HAP-1 (cell line): ENCODE data around the gene PDGFC.

Source experiments
- DNase-seq, 2 experiments: peaks; one replicate each; pipeline ENCODE4 v3.0.0-alpha.2; 2016 to 2020; ENCODE audit warnings: low spot score in 2 of 2
- H3K27me3 ChIP-seq: fragments of 250-450 bp; sonication (Bioruptor Pico); 2 replicates; pipeline ENCODE4 v1.5.1; 2020; ENCODE audit warnings: low read depth, mild to moderate bottlenecking, moderate library complexity
- H3K36me3 ChIP-seq: fragments of 250-450 bp; sonication (Bioruptor Pico); replicated peaks from 2 replicates; pipeline ENCODE4 v1.5.1; 2020; ENCODE audit warnings: mild to moderate bottlenecking
- H3K4me1 ChIP-seq: fragments of 250-450 bp; sonication (Bioruptor Pico); 2 replicates; pipeline ENCODE4 v1.5.1; 2020; ENCODE audit warnings: mild to moderate bottlenecking
- H3K4me3 ChIP-seq: fragments of 250-450 bp; sonication (Bioruptor Pico); 2 replicates; pipeline ENCODE4 v1.5.1; 2020; ENCODE audit warnings: mild to moderate bottlenecking, moderate library complexity
- H3K9me3 ChIP-seq: fragments of 250-450 bp; sonication (Bioruptor Pico); 2 replicates; pipeline ENCODE4 v1.5.1; 2020; ENCODE audit warnings: mild to moderate bottlenecking, moderate library complexity
- in situ Hi-C: fragments of 300-500 bp; cut with MboI; formaldehyde crosslinking; loops from 3 replicates; pipeline ENCODE4 v1.14.3; 2020; ENCODE audit warnings: low sequenced_read_pairs, inconsistent platforms, mixed read lengths

PDGFC gene

GRCh38 chr4:156767911-156768415, 203.6 kb downstream of the PDGFC start:
- in situ Hi-C loops: no loop called here
- H3K36me3 ChIP-seq: no peaks in the 10 kb centered on the region
- peak; percentile 24 to 95 for DNase-seq
- no peaks in the 10 kb centered on the region for H3K27me3 ChIP-seq
- H3K4me3 ChIP-seq: no peak overlapping the region
- H3K9me3 ChIP-seq: no peaks in the 10 kb centered on the region
- H3K4me1 ChIP-seq: peaks cover 64% of the 10 kb centered on the region

- Histone ChIP-seq H3K4me3 (no peak overlapping the region), H3K27me3 (no peaks in the 10 kb centered on the region), H3K4me1 (peaks cover 59% of the 10 kb centered on the region), H3K36me3 (peaks cover 6% of the 10 kb centered on the region), H3K9me3 (no peaks in the 10 kb centered on the region)
- DNase-seq: no peak
- in situ Hi-C loops: no loop called here
Measured at GRCh38 chr4:156766846-156767245, 204.8 kb downstream of the PDGFC start.

DNA sequence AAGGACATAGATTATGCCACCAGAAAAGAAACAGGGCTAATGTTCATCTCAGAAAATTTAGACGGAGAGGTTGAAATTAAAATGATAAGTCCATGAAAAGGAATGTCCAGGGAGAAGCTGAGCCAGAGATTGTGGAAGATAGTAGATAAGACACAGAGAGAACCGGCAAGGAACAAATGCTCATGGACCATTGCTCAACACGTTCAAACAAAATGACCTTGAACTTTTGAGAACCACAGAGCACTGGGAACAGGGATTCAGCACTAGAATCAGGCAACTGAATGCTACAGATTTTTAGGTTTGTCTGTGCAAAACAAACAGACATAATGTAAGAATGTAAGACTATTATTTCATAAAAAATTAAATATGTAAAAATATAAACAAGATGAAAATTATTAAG, 206.3 kb downstream of the PDGFC start:
- Histone ChIP-seq H3K4me3 (no peak overlapping the region), H3K4me1 (peaks cover 43% of the 10 kb centered on the region), H3K27me3 (no peaks in the 10 kb centered on the region), H3K9me3 (no peaks in the 10 kb centered on the region), H3K36me3 (peaks cover 15% of the 10 kb centered on the region)
- in situ Hi-C loops: no loop called here
- DNase-seq: no peak

DNA sequence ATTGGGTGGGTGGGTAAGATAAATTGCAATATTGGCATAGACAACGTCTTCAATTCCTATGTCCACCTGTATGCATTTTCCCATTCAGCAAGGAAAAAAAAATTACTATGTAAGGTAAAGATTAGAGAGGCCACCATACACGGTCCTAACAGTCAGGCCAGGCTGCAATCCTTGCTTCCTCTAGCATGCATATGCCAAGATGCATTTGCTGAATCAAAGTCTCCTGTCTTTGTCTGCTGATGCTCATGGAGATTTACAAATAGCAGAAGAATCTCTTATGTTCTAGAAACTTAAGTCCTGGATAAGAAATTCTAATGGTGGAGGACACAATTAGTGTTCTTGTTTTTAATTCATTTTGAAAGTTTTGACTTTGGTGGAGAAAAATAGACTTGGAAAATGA, 206.8 kb downstream of the PDGFC start:
- in situ Hi-C loops: no loop called here

GRCh38 chr4:156764145-156764544, 207.5 kb downstream of the PDGFC start:
- in situ Hi-C loops: no loop called here
- DNase-seq: no peak
- Histone ChIP-seq H3K4me1 (peaks cover 32% of the 10 kb centered on the region), H3K9me3 (no peaks in the 10 kb centered on the region), H3K36me3 (peaks cover 15% of the 10 kb centered on the region), H3K27me3 (no peaks in the 10 kb centered on the region), H3K4me3 (no peak overlapping the region)

More for the DNA sequence above, 206.8 kb downstream of the PDGFC start:
- H3K9me3 ChIP-seq: no peaks in the 10 kb centered on the region
- no peak overlapping the region for H3K4me3 ChIP-seq
- H3K27me3 ChIP-seq: no peaks in the 10 kb centered on the region
- peaks cover 15% of the 10 kb centered on the region for H3K36me3 ChIP-seq
- DNase-seq: no peak
- peaks cover 39% of the 10 kb centered on the region for H3K4me1 ChIP-seq

DNA sequence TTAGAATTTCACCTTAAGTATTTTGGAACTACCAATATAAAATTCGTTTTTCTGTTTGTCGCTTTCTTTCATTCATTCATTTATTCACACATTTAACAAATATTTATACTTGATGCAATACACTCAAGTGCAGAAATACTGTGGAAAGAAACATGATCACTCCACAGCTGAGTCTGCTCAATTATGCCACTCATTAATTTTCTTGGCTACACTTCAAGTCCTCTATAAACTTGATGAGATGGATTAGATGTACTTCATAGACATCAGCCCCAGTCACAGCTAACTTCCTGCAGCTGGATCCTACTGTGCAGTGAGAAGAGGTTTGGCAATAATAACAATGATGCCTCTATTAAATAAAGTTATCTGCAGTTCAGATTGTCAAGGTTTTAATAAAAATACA, 208.1 kb downstream of the PDGFC start:
- no peak for DNase-seq
- Histone ChIP-seq H3K9me3 (no peaks in the 10 kb centered on the region), H3K27me3 (no peaks in the 10 kb centered on the region), H3K36me3 (peaks cover 15% of the 10 kb centered on the region), H3K4me1 (peaks cover 26% of the 10 kb centered on the region), H3K4me3 (no peak overlapping the region)
- in situ Hi-C loops: no loop called here

- no peaks in the 10 kb centered on the region for H3K27me3 ChIP-seq
- peaks cover 15% of the 10 kb centered on the region for H3K36me3 ChIP-seq
- in situ Hi-C loops: no loop called here
- H3K9me3 ChIP-seq: no peaks in the 10 kb centered on the region
- no peak overlapping the region for H3K4me3 ChIP-seq
- DNase-seq: no peak
- peaks cover 22% of the 10 kb centered on the region for H3K4me1 ChIP-seq
Measured at GRCh38 chr4:156762851-156763250, 208.7 kb downstream of the PDGFC start.

GRCh38 chr4:156756118-156756517, 215.5 kb downstream of the PDGFC start:
- DNase-seq: no peak
- H3K4me3 ChIP-seq: no peak overlapping the region
- peaks cover 5% of the 10 kb centered on the region; the same call in 1 of the 2 replicates for H3K36me3 ChIP-seq
- no peaks in the 10 kb centered on the region for H3K27me3 ChIP-seq
- H3K4me1 ChIP-seq: no peaks in the 10 kb centered on the region
- in situ Hi-C loops: no loop called here
- H3K9me3 ChIP-seq: no peaks in the 10 kb centered on the region

GRCh38 chr4:156754832-156755570, 216.6 kb downstream of the PDGFC start:
- Histone ChIP-seq H3K4me3 (no peak overlapping the region), H3K36me3 (no peaks in the 10 kb centered on the region), H3K27me3 (no peaks in the 10 kb centered on the region), H3K9me3 (no peaks in the 10 kb centered on the region), H3K4me1 (no peaks in the 10 kb centered on the region)
- no peak for DNase-seq
- in situ Hi-C loops: no loop called here

DNA sequence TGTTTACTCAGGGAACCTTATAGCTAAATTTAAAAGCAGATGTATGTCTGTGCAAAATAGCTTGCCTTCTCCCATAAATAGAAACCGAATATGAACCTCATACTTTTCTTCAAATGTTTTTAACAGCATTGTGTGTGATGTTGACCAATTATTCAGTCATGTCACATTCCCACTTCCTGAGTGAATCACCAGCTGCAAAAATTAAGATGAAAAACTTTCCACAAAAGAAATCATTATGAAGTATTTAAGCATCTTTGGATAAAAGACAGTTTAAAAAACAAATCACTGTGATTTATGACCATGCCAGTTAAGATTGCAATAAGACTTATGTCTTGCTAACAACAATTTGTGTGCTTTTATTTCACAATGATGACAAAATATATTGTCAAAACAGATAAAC, 220.1 kb downstream of the PDGFC start:
- DNase-seq: no peak
- Histone ChIP-seq H3K4me3 (no peak overlapping the region), H3K36me3 (no peaks in the 10 kb centered on the region), H3K27me3 (no peaks in the 10 kb centered on the region), H3K9me3 (no peaks in the 10 kb centered on the region), H3K4me1 (no peaks in the 10 kb centered on the region)
- in situ Hi-C loops: no loop called here

- Histone ChIP-seq H3K4me3 (no peak overlapping the region), H3K9me3 (no peaks in the 10 kb centered on the region), H3K36me3 (no peaks in the 10 kb centered on the region), H3K4me1 (no peaks in the 10 kb centered on the region), H3K27me3 (no peaks in the 10 kb centered on the region)
- no peak for DNase-seq
- in situ Hi-C loops: no loop called here
Measured at GRCh38 chr4:156749426-156750403, 221.9 kb downstream of the PDGFC start.

- no peaks in the 10 kb centered on the region for H3K36me3 ChIP-seq
- DNase-seq: no peak
- H3K4me3 ChIP-seq: no peak overlapping the region
- no peaks in the 10 kb centered on the region for H3K27me3 ChIP-seq
- H3K4me1 ChIP-seq: no peaks in the 10 kb centered on the region
- in situ Hi-C loops: no loop called here
- H3K9me3 ChIP-seq: no peaks in the 10 kb centered on the region
Measured at GRCh38 chr4:156746111-156746510, 225.5 kb downstream of the PDGFC start.

- DNase-seq: no peak
- Histone ChIP-seq H3K4me3 (no peak overlapping the region), H3K36me3 (no peaks in the 10 kb centered on the region), H3K27me3 (no peaks in the 10 kb centered on the region), H3K4me1 (no peaks in the 10 kb centered on the region), H3K9me3 (no peaks in the 10 kb centered on the region)
- in situ Hi-C loops: no loop called here
Measured at GRCh38 chr4:156738766-156739165, 232.8 kb downstream of the PDGFC start.
